Measurements from ENCODE around the gene NEK1. TPM values are rescaled to one million over a fixed set of nuclear protein-coding genes. Genes with fewer than 3 reads are reported as not detected.

Gene NEK1
- total RNA-seq, 2 experiments from 2014 or later, result 7.4 to 26.2 TPM

DNA sequence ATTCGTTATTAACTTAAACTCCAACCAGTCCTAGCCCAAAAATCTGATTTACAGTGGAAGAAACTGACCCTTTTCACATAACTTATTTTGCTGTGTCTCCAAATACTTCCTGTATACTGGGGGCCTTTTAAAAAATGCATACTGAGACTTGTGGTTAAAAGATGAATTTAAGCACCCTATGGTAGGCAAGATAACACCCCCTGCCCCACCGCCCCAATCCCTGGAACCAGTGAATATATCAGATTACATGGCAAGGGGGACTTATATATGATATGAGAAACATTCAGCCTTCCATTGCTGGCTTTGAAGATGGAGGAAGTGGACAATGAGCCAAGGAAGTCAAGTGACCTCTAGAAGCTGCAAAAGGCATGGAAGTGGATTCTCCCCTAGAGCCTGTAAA, 4.9 kb upstream of the NEK1 start:
- CTCF ChIA-PET (ENCODE audit: unreplicated experiment), result no interaction called here

DNA sequence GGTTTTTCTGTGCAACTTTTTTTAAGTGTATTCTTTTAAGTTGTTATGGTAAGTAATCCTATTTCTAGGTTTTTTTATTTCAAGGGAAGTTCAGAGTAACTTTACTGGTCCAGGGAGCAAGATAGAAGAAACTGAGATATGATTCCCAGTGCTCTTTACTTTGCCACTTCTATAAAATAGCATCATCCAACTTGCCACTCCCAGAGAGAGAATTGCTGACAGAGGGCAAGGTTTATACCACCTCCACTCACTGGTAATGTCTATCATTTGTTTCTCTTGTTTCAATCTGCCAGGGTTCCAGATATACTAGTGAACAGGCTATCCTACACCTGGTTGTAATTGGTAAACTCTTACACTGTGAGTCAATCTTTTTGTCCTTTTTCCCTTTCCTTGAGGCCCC, 4.5 kb upstream of the NEK1 start:
- Histone ChIP-seq H3K9me2 (ENCODE audit: insufficient read depth, low read length) (no peaks in the 10 kb centered on the region), H3K9me3 (ENCODE audit: low read length) (peaks cover 8% of the 10 kb centered on the region; the same call in 1 of the 2 replicates), H3K4me3 (ENCODE audit: low read depth, low read length, poor library complexity, severe bottlenecking) (no peak overlapping the region), H3K79me2 (ENCODE audit: insufficient read depth, low read depth, low read length) (peaks cover 17% of the 10 kb centered on the region), H3K27ac (ENCODE audit: low read depth, low read length, poor library complexity, severe bottlenecking) (no peak overlapping the region), H3K36me3 (ENCODE audit: insufficient read depth, low read length) (no peaks in the 10 kb centered on the region), H2AFZ (ENCODE audit: low read length) (no peak overlapping the region), H4K20me1 (ENCODE audit: insufficient read depth, low read length) (peaks cover 5% of the 10 kb centered on the region; the same call in 1 of the 2 replicates), H3K4me1 (ENCODE audit: insufficient read depth, low read length, poor library complexity, severe bottlenecking) (peaks cover 34% of the 10 kb centered on the region), H3K4me2 (ENCODE audit: low read length) (no peak overlapping the region)
- ChIA-PET POLR2A (interaction anchor here (0.6 to 1.3 kb wide), 3 partner anchors 8 to 142 kb away, joined by 3 to 4 read pairs (median 3); no protein-coding TSS in a partner anchor), CTCF (ENCODE audit: unreplicated experiment) (no interaction called here)
- TF ChIP-seq EZH2phosphoT487 (IDR thresholded peaks at IDR 0.05; ENCODE audit: borderline replicate concordance, low read depth, low read length), result no peak
- TF ChIP-seq, protein P1, sequence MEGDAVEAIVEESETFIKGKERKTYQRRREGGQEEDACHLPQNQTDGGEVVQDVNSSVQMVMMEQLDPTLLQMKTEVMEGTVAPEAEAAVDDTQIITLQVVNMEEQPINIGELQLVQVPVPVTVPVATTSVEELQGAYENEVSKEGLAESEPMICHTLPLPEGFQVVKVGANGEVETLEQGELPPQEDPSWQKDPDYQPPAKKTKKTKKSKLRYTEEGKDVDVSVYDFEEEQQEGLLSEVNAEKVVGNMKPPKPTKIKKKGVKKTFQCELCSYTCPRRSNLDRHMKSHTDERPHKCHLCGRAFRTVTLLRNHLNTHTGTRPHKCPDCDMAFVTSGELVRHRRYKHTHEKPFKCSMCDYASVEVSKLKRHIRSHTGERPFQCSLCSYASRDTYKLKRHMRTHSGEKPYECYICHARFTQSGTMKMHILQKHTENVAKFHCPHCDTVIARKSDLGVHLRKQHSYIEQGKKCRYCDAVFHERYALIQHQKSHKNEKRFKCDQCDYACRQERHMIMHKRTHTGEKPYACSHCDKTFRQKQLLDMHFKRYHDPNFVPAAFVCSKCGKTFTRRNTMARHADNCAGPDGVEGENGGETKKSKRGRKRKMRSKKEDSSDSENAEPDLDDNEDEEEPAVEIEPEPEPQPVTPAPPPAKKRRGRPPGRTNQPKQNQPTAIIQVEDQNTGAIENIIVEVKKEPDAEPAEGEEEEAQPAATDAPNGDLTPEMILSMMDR (conservative IDR thresholded peaks at IDR 0.05; ENCODE audit: low read length), result no peak
- no TSS peak for BruUV-seq (replicated peaks)
- DNase-seq (ENCODE audit: low spot score), result no peak
- intact Hi-C loops (cut with micrococcal nuclease; ENCODE audit: unreplicated experiment), result loop anchor here (10.0 kb wide), 2 partner anchors 108 to 602 kb away; partner anchors contain the start of gene CBR4

More for the DNA sequence above, 4.9 kb upstream of the NEK1 start:
- no peak overlapping the region for H3K4me2 ChIP-seq (ENCODE audit: low read length)
- no peak overlapping the region for H3K27ac ChIP-seq (ENCODE audit: low read depth, low read length, poor library complexity, severe bottlenecking)
- no peaks in the 10 kb centered on the region for H3K36me3 ChIP-seq (ENCODE audit: insufficient read depth, low read length)
- H3K4me1 ChIP-seq (ENCODE audit: insufficient read depth, low read length, poor library complexity, severe bottlenecking), result peaks cover 34% of the 10 kb centered on the region
- H3K79me2 ChIP-seq (ENCODE audit: insufficient read depth, low read depth, low read length), result peaks cover 19% of the 10 kb centered on the region
- no TSS peak for BruUV-seq (replicated peaks)
- H4K20me1 ChIP-seq (ENCODE audit: insufficient read depth, low read length), result peaks cover 8% of the 10 kb centered on the region; the same call in 1 of the 2 replicates
- intact Hi-C loops (cut with micrococcal nuclease; ENCODE audit: unreplicated experiment), result loop anchor here (10.0 kb wide), 2 partner anchors 107 to 603 kb away; partner anchors contain the start of gene CBR4
- H3K4me3 ChIP-seq (ENCODE audit: low read depth, low read length, poor library complexity, severe bottlenecking), result no peak overlapping the region
- no peak for DNase-seq (ENCODE audit: low spot score)
- POLR2A ChIA-PET, result interaction anchor here (0.6 kb wide), 1 partner anchor 141 kb away, joined by 4 read pairs; no protein-coding TSS in a partner anchor
- TF ChIP-seq EZH2phosphoT487 (IDR thresholded peaks at IDR 0.05; ENCODE audit: borderline replicate concordance, low read depth, low read length), result no peak
- TF ChIP-seq, protein P1 (conservative IDR thresholded peaks at IDR 0.05; ENCODE audit: low read length), result no peak
- H3K9me3 ChIP-seq (ENCODE audit: low read length), result peaks cover 8% of the 10 kb centered on the region; the same call in 1 of the 2 replicates
- H2AFZ ChIP-seq (ENCODE audit: low read length), result no peak overlapping the region
- H3K9me2 ChIP-seq (ENCODE audit: insufficient read depth, low read length), result no peaks in the 10 kb centered on the region

DNA sequence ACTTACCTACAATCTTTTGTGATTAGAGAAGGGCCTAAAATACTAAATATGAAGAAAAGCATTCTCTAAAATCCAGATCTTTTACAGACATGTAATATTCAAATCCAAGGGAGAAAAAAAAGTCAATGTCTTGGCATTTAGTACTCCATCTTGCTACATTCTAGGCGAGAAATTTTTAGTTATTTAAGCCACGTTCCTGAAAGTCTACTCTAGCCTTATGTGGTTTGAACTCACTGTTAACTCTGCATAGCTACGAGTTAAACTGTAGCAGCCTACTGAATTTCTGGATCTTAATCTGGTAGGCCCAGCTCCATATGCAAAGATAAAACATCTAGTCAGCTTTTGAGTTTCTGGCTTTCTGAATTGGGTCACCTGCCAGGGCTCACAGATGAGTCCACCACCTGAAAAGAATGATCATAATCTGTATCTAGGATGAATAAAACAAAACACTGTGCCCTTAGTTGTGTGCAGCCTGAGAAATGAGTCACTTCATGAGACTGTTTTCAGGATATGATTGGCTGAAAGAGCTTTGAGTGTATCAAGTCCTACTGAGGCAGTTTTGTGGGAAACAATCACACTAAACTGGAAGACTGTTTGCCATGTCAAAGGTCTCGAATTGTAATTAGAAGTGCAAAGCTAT, 3.2 kb upstream of the NEK1 start:
- Histone ChIP-seq H2AFZ (ENCODE audit: low read length) (peak overlapping the region; percentile 91), H3K36me3 (ENCODE audit: insufficient read depth, low read length) (no peaks in the 10 kb centered on the region), H4K20me1 (ENCODE audit: insufficient read depth, low read length) (peaks cover 5% of the 10 kb centered on the region; the same call in 1 of the 2 replicates), H3K4me1 (ENCODE audit: insufficient read depth, low read length, poor library complexity, severe bottlenecking) (peaks cover 42% of the 10 kb centered on the region), H3K27ac (ENCODE audit: low read depth, low read length, poor library complexity, severe bottlenecking) (no peak overlapping the region), H3K4me3 (ENCODE audit: low read depth, low read length, poor library complexity, severe bottlenecking) (no peak overlapping the region), H3K4me2 (ENCODE audit: low read length) (no peak overlapping the region), H3K79me2 (ENCODE audit: insufficient read depth, low read depth, low read length) (peaks cover 17% of the 10 kb centered on the region), H3K9me3 (ENCODE audit: low read length) (peaks cover 8% of the 10 kb centered on the region; the same call in 1 of the 2 replicates), H3K9me2 (ENCODE audit: insufficient read depth, low read length) (no peaks in the 10 kb centered on the region)
- CTCF ChIA-PET (ENCODE audit: unreplicated experiment), result no interaction called here
- TF ChIP-seq, protein P1 (conservative IDR thresholded peaks at IDR 0.05; ENCODE audit: low read length), result no peak
- TF ChIP-seq EZH2phosphoT487 (IDR thresholded peaks at IDR 0.05; ENCODE audit: borderline replicate concordance, low read depth, low read length), result no peak
- POLR2A ChIA-PET, result interaction anchor here (0.8 to 1.3 kb wide), 3 partner anchors 9 to 49 kb away, joined by 3 read pairs; no protein-coding TSS in a partner anchor
- intact Hi-C loops (cut with micrococcal nuclease; ENCODE audit: unreplicated experiment), result loop anchor here (10.0 kb wide), 2 partner anchors 109 to 601 kb away; partner anchors contain the start of gene CBR4
- no peak for DNase-seq (ENCODE audit: low spot score)
- BruUV-seq (replicated peaks), result no TSS peak
